GM13977 (cell line): ENCODE measurements around the gene NTNG1.

Experiments used
- DNase-seq: peaks from one replicate; pipeline ENCODE4 v3.0.0; 2012; ENCODE audit warnings: low spot score
- in situ Hi-C: fragments of 300-500 bp; cut with MboI; formaldehyde crosslinking; loops from one replicate; pipeline ENCODE4 v1.12.0; 2022; ENCODE audit warnings: low sequenced_read_pairs, low pct_unique_long_range_greater_than_20kb, mixed read lengths, inconsistent platforms; ENCODE audit not compliant: unreplicated experiment
- TF ChIP-seq, protein P1 (sequence below): IDR thresholded peaks from 2 replicates; pipeline ENCODE4 v1.5.1; 2012; ENCODE audit warnings: mild to moderate bottlenecking, control low read depth; ENCODE audit not compliant: insufficient read depth; ENCODE audit errors: extremely low read depth, missing control alignments

Gene NTNG1

DNA sequence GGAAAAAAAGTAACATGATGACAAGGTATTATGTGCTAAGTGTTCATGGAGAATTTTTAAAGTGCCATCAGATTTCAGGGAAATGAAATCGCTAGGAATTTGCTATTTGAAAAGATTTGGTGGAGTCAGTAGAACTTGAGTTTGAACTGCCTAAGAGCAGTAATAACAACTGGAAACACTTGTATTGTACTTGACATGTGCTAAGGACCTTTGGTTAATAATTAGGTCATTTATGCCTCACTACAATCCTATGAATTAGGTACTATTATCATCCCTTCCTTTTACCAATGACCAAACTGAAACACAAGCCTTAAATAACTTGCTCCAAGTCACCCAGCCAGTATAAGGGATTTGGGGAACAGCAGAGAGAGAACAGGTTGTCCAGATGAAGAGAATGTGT is 133.4 kb downstream of the NTNG1 start:
- in situ Hi-C loops: no loop called here
- TF ChIP-seq, protein P1, sequence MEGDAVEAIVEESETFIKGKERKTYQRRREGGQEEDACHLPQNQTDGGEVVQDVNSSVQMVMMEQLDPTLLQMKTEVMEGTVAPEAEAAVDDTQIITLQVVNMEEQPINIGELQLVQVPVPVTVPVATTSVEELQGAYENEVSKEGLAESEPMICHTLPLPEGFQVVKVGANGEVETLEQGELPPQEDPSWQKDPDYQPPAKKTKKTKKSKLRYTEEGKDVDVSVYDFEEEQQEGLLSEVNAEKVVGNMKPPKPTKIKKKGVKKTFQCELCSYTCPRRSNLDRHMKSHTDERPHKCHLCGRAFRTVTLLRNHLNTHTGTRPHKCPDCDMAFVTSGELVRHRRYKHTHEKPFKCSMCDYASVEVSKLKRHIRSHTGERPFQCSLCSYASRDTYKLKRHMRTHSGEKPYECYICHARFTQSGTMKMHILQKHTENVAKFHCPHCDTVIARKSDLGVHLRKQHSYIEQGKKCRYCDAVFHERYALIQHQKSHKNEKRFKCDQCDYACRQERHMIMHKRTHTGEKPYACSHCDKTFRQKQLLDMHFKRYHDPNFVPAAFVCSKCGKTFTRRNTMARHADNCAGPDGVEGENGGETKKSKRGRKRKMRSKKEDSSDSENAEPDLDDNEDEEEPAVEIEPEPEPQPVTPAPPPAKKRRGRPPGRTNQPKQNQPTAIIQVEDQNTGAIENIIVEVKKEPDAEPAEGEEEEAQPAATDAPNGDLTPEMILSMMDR: no peak
- DNase-seq: no peak

DNA sequence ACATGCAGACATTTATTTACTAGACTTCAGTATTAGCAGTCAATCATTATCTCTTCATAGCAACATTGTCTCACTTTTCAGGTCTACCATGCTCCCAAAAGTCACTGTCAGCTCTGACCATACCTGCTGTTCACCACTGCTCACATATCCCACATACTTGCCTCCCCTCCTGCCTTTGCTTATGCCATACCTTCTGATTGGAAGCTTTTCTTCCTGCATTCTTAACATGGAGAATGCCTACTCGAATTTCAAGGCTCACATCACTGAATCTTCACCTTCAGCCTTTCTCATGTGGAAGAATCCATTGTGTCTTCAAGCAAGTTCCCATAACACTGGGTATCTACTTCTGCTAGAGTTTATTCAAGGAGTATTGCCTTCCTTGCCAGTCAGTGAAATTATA is 135.4 kb downstream of the NTNG1 start:
- no peak for DNase-seq
- TF ChIP-seq, protein P1: no peak
- in situ Hi-C loops: no loop called here

DNA sequence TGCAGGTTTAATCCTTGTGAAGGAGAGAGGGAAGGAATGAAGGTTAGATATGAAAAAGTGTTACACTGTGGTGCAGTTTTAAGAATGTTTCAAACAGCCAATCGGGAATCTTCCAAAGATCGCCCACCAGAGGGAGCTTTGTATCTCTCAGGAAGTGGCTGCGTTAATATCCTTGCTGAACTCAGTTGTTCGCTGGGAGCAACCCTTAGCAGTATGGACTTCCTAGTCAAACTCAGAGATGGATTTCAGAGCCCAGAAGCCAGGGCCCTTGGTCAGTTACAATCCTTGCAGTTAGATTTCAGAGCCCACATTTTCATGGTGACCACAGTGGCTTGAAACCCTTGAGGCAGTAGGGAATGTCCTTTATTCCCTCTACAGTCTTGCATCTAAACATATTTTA is 136.2 kb downstream of the NTNG1 start:
- DNase-seq: no peak
- TF ChIP-seq, protein P1: peak; percentile 38
- in situ Hi-C loops: no loop called here

DNA sequence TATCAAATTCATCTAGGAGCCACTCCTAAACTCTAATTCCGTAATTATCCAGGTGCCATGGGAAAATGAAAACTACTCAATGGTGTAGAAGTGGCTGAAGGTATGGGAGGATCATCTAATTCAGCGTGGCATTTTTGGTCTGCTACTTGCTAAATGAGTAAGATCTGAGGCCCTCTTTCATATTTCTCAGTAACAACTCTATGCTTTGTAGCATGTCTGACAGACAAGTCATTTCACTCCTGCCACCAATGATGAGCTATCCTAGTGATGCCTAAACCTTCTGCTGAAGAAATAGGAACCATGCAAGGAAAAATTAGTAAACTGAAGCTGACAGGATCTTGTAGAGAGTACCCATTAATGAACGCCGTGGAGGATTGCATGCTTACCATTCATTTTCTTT is 145.3 kb downstream of the NTNG1 start:
- TF ChIP-seq, protein P1: no peak
- in situ Hi-C loops: no loop called here
- DNase-seq: peak; percentile 17

DNA sequence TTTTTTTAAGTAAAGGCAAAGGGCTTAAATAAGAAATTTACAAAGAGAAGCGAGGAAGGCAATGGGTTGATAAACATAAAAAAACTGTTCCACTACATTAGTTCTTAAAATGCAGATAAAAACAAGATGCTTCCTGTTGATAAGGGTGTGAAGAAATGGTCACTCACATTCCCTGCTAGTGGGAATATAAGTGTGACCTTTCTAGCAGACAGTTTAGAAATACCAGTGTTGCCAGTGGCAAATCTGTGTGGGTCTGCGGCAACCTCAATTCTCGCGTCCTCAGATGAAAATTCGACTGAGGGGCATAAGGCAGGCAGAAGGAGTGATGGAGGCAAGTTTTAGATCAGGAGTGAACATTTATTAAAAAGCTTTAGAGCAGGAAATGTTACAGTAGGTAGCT is 151.1 kb downstream of the NTNG1 start:
- no peak for DNase-seq
- TF ChIP-seq, protein P1: no peak
- in situ Hi-C loops: no loop called here

DNA sequence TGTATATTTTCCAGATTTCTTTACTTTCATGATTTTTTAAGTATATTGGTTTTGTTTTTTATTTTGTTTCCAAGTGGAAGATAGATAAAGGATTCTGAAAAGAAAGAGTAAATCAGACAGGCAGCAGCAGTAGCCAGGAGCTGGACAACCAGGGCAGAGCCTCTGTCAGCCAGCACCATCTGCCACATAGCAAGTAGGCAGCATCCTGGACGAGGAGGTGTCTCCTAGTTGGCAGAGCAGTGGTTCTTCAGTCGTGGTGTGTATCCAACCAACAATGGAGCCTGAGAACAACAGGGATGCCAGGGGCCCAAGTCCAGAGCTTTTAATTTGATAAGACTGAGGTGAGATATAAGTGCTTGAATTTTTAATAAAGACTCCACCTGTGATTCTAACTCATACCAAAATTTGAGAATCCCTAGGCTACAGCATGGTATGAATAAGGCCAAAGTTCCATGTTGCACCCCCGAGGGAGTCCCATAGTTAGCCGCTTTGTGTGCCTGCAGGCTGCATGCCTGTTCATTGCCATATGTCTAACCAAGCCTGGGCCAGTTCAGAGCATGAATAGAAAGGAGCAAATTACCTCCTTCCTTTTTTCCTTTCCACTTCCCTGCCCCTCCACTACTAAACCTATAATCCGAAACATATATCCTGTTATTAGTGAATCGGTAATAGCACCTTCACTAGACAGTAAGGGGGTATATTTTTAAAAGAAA is 153.2 kb downstream of the NTNG1 start:
- no peak for DNase-seq
- in situ Hi-C loops: no loop called here
- TF ChIP-seq, protein P1: no peak
